ENCODE results near the gene PCSK4. TPM values are rescaled to one million over a fixed set of nuclear protein-coding genes. Genes with fewer than 3 reads are reported as not detected.
"Not testable (repeated sequence)": the region's sequence is repeated elsewhere in the genome, so short reads cannot be mapped to it uniquely, and the experiment has no call there.

The PCSK4 gene
- total RNA-seq, 2 experiments from 2014 or later = 4.4 to 4.7 TPM

- ATAC-seq (no peak), DNase-seq (no peak)
- Mint-ChIP-seq H3K9me3 (no peaks in the 10 kb centered on the region), H3K36me3 (ENCODE audit: low read depth) (peaks cover 44% of the 10 kb centered on the region), H3K4me3 (peak overlapping the region; percentile 93), H3K27me3 (peaks cover 3% of the 10 kb centered on the region), H3K4me1 (ENCODE audit: low read depth) (peaks cover 42% of the 10 kb centered on the region), H3K27ac (peak overlapping the region; percentile 74)
- ChIA-PET POLR2A (interaction anchor here (0.6 to 2.3 kb wide), 11 partner anchors 10 to 509 kb away, joined by 3 to 6 read pairs (median 3); partner anchors contain the start of gene APC2), CTCF (no interaction called here)
- TF ChIP-seq CTCF (IDR thresholded peaks at IDR 0.05) = no peak
- intact Hi-C loops (cut with micrococcal nuclease) = no loop called here
Observed at GRCh38 chr19:1441022-1441426, 49.1 kb downstream of the PCSK4 start.

GRCh38 chr19:1440418-1440801 lies 49.7 kb downstream of the PCSK4 start:
- POLR2A ChIA-PET = interaction anchor here (0.6 to 2.3 kb wide), 10 partner anchors 10 to 508 kb away, joined by 3 to 6 read pairs (median 3); partner anchors contain the start of gene APC2
- H3K4me1 Mint-ChIP-seq (ENCODE audit: low read depth) = peaks cover 40% of the 10 kb centered on the region
- peaks cover 45% of the 10 kb centered on the region for H3K36me3 Mint-ChIP-seq (ENCODE audit: low read depth)
- DNase-seq (no peak), ATAC-seq (no peak)
- CTCF ChIA-PET = no interaction called here
- intact Hi-C loops (cut with micrococcal nuclease) = no loop called here
- H3K27me3 Mint-ChIP-seq = peaks cover 1% of the 10 kb centered on the region
- no peak for TF ChIP-seq CTCF (IDR thresholded peaks at IDR 0.05)
- peak overlapping the region; percentile 74 for H3K27ac Mint-ChIP-seq
- no peaks in the 10 kb centered on the region for H3K9me3 Mint-ChIP-seq
- peak overlapping the region; percentile 93 for H3K4me3 Mint-ChIP-seq

- intact Hi-C loops (cut with micrococcal nuclease); ATAC-seq; H3K9me3 Mint-ChIP-seq; CTCF ChIA-PET; H3K27me3 Mint-ChIP-seq: not testable (repeated sequence)
- peak; percentile 40 for DNase-seq
- Mint-ChIP-seq H3K4me3 (peak overlapping the region; percentile 93), H3K27ac (peak overlapping the region; percentile 89), H3K4me1 (ENCODE audit: low read depth) (peaks cover 36% of the 10 kb centered on the region), H3K36me3 (ENCODE audit: low read depth) (peaks cover 48% of the 10 kb centered on the region)
- POLR2A ChIA-PET = interaction anchor here (1.0 to 3.5 kb wide), 7 partner anchors 11 to 31 kb away, joined by 3 to 10 read pairs (median 5); no protein-coding TSS in a partner anchor
Observed at GRCh38 chr19:1439525-1440417, 50.4 kb downstream of the PCSK4 start.

- TF ChIP-seq CTCF (IDR thresholded peaks at IDR 0.05) = no peak
- Mint-ChIP-seq H3K4me1 (ENCODE audit: low read depth) (peaks cover 30% of the 10 kb centered on the region), H3K27ac (peak overlapping the region; percentile 89), H3K36me3 (ENCODE audit: low read depth) (peaks cover 48% of the 10 kb centered on the region), H3K4me3 (peak overlapping the region; percentile 93), H3K27me3 (no peaks in the 10 kb centered on the region), H3K9me3 (no peaks in the 10 kb centered on the region)
- no peak for ATAC-seq
- ChIA-PET POLR2A (interaction anchor here (1.1 to 3.5 kb wide), 4 partner anchors 12 to 29 kb away, joined by 3 to 10 read pairs (median 6); no protein-coding TSS in a partner anchor), CTCF (no interaction called here)
- no peak for DNase-seq
- intact Hi-C loops (cut with micrococcal nuclease) = no loop called here
Observed at GRCh38 chr19:1438933-1439354, 51.2 kb downstream of the PCSK4 start.

- peak; percentile 95 for ATAC-seq
Observed at GRCh38 chr19:1438035-1438932, 51.9 kb downstream of the PCSK4 start, which contains the start of gene RPS15. RPS15 (plus strand) TSS chr19:1438396; CDS start chr19:1438426, 30 bp downstream.

More at GRCh38 chr19:1438035-1438932, 51.9 kb downstream of the PCSK4 start, which contains the start of gene RPS15:
- Mint-ChIP-seq H3K27me3 (no peaks in the 10 kb centered on the region), H3K4me1 (ENCODE audit: low read depth) (peaks cover 29% of the 10 kb centered on the region), H3K27ac (peak within 1 kb of the TSS; percentile 99), H3K4me3 (peak within 1 kb of the TSS; percentile 93), H3K36me3 (ENCODE audit: low read depth) (peaks cover 48% of the 10 kb centered on the region), H3K9me3 (no peaks in the 10 kb centered on the region)
- CTCF ChIA-PET = interaction anchor here (0.8 to 2.7 kb wide), 4 partner anchors 7 to 25 kb away, joined by 3 to 8 read pairs (median 3); no protein-coding TSS in a partner anchor
- DNase-seq = peak; percentile 96
- POLR2A ChIA-PET = interaction anchor here (0.8 to 3.5 kb wide), 8 partner anchors 11 to 30 kb away, joined by 3 to 10 read pairs (median 4); no protein-coding TSS in a partner anchor
- intact Hi-C loops (cut with micrococcal nuclease) = no loop called here
- TF ChIP-seq CTCF (IDR thresholded peaks at IDR 0.05) = peak; percentile 95
